Breast epithelium (tissue), 4 donors: ENCODE measurements around the gene RAP1GAP2. TPM values are rescaled to one million over a fixed set of nuclear protein-coding genes. Genes with fewer than 3 reads are reported as not detected.

Source experiments
- DNase-seq, 2 donors: peaks; one replicate each; pipeline ENCODE4 v3.0.0-alpha.2; 2019; ENCODE audit warnings: low spot score in 2 of 2
- H3K27ac ChIP-seq, 2 donors: fragments of 200-600 bp; sonication (generic) in 1 of 2; one replicate each; pipeline ENCODE4 v1.5.1; 2016 to 2019; ENCODE audit warnings: mild to moderate bottlenecking in 1 of 2
- H3K27me3 ChIP-seq, 2 donors: fragments of 200-600 bp; sonication (generic) in 1 of 2; one replicate each; pipeline versions ENCODE4 v1.5.1 to v1.6.0; 2017 to 2019; ENCODE audit warnings: control low read depth in 1 of 2, mild to moderate bottlenecking in 1 of 2
- H3K36me3 ChIP-seq: fragments of 200-600 bp; one replicate; pipeline ENCODE4 v1.5.1; 2019
- H3K4me1 ChIP-seq, 2 donors: fragments of 200-600 bp; sonication (generic); one replicate each; pipeline ENCODE4 v1.5.1; 2016 to 2019; ENCODE audit warnings: control low read depth in 1 of 2
- H3K4me3 ChIP-seq, 3 donors: fragments of 200-600 bp; sonication (generic); 1 replicate in 2 of 3; 2 replicates in 1 of 3; pipeline ENCODE4 v1.5.1; 2016 to 2019; ENCODE audit warnings: mild to moderate bottlenecking in 3 of 3, moderate library complexity in 2 of 3
- H3K9me3 ChIP-seq, 2 donors: fragments of 200-600 bp; sonication (generic) in 1 of 2; one replicate each; pipeline ENCODE4 v1.5.1; 2016 to 2019; ENCODE audit warnings: control low read depth in 1 of 2
- CTCF ChIP-seq, 3 donors: fragments of 450-650 bp; IDR thresholded peaks; one replicate each; pipeline ENCODE4 v1.5.1; 2016 to 2017; ENCODE audit warnings: antibody characterized with exemption in 3 of 3, mild to moderate bottlenecking in 3 of 3, moderate library complexity in 3 of 3
- POLR2A ChIP-seq: fragments of 450-650 bp; IDR thresholded peaks from one replicate; pipeline ENCODE4 v1.6.1; 2016; ENCODE audit warnings: antibody characterized with exemption, mild to moderate bottlenecking, moderate library complexity
- POLR2AphosphoS5 ChIP-seq, 3 donors: sonication (generic); formaldehyde crosslinking; IDR thresholded peaks; one replicate each; pipeline ENCODE4 v1.6.1; 2017; ENCODE audit warnings: antibody characterized with exemption in 3 of 3
- intact Hi-C: fragments of 100-400 bp; cut with DNase I; formaldehyde crosslinking; loops from one replicate; pipeline ENCODE4 v1.15.1; 2023; ENCODE audit warnings: low total_unique reads
- total RNA-seq, 3 donors: library from RNA; depleted of rRNA; stranded (reverse); fragments of >200 nt; gene quantifications; one replicate each; pipeline ENCODE4 v1.1.0, GENCODE V29; 2016

The RAP1GAP2 gene
- total RNA-seq, 3 donors from 2014 or later, result 5.3 to 23.4 (median 10.8) TPM

- Histone ChIP-seq H3K4me3 (no peak overlapping the region), H3K27me3 (no peaks in the 10 kb centered on the region), H3K36me3 (no peaks in the 10 kb centered on the region), H3K4me1 (no peaks in the 10 kb centered on the region), H3K9me3 (no peaks in the 10 kb centered on the region), H3K27ac (no peak overlapping the region)
- TF ChIP-seq POLR2A, result no peak
- TF ChIP-seq POLR2AphosphoS5 (IDR thresholded peaks at IDR 0.05), result no peak
- no peak for TF ChIP-seq CTCF (IDR thresholded peaks at IDR 0.05)
- intact Hi-C loops, result no loop called here
- DNase-seq, result no peak
Observed at GRCh38 chr17:2935632-2936031, 139.4 kb downstream of the RAP1GAP2 start.

- H3K27ac ChIP-seq, result no peak overlapping the region
- TF ChIP-seq POLR2AphosphoS5 (IDR thresholded peaks at IDR 0.05) (no peak), CTCF (IDR thresholded peaks at IDR 0.05) (no peak), POLR2A (no peak)
- no peaks in the 10 kb centered on the region for H3K27me3 ChIP-seq
- H3K9me3 ChIP-seq, result no peaks in the 10 kb centered on the region
- no peak overlapping the region for H3K4me3 ChIP-seq
- no peaks in the 10 kb centered on the region for H3K36me3 ChIP-seq
- H3K4me1 ChIP-seq, result no peaks in the 10 kb centered on the region
- intact Hi-C loops, result no loop called here
- DNase-seq, result no peak
Observed at GRCh38 chr17:2936351-2936750, 140.1 kb downstream of the RAP1GAP2 start.

- Histone ChIP-seq H3K4me1 (no peaks in the 10 kb centered on the region), H3K27me3 (no peaks in the 10 kb centered on the region), H3K4me3 (no peak overlapping the region), H3K9me3 (no peaks in the 10 kb centered on the region), H3K36me3 (no peaks in the 10 kb centered on the region), H3K27ac (no peak overlapping the region)
- no peak for DNase-seq
- TF ChIP-seq POLR2A (no peak), POLR2AphosphoS5 (IDR thresholded peaks at IDR 0.05) (no peak), CTCF (IDR thresholded peaks at IDR 0.05) (no peak)
- intact Hi-C loops, result no loop called here
Observed at GRCh38 chr17:2936771-2937321, 140.6 kb downstream of the RAP1GAP2 start.

- intact Hi-C loops, result no loop called here
- Histone ChIP-seq H3K27ac (no peak overlapping the region), H3K4me1 (no peaks in the 10 kb centered on the region), H3K36me3 (no peaks in the 10 kb centered on the region), H3K9me3 (no peaks in the 10 kb centered on the region), H3K4me3 (no peak overlapping the region), H3K27me3 (no peaks in the 10 kb centered on the region)
- TF ChIP-seq POLR2A, result no peak
- no peak for TF ChIP-seq POLR2AphosphoS5 (IDR thresholded peaks at IDR 0.05)
- TF ChIP-seq CTCF (IDR thresholded peaks at IDR 0.05), result no peak
- no peak for DNase-seq
Observed at GRCh38 chr17:2937331-2938003, 141.2 kb downstream of the RAP1GAP2 start.

GRCh38 chr17:2939714-2940351 lies 143.6 kb downstream of the RAP1GAP2 start:
- Histone ChIP-seq H3K4me1 (no peaks in the 10 kb centered on the region), H3K27me3 (no peaks in the 10 kb centered on the region), H3K9me3 (no peaks in the 10 kb centered on the region), H3K4me3 (peak overlapping the region; percentile 6 to 40 (median 32)), H3K36me3 (no peaks in the 10 kb centered on the region), H3K27ac (peak overlapping the region; percentile 75 to 81)
- peak in 1 of 2 donors; percentile 22 for DNase-seq
- TF ChIP-seq CTCF (IDR thresholded peaks at IDR 0.05) (no peak), POLR2A (no peak), POLR2AphosphoS5 (IDR thresholded peaks at IDR 0.05) (no peak)
- intact Hi-C loops, result no loop called here
